DOHH2 (cell line): ENCODE measurements around the gene VSTM2L.

Experiments
- EZH2phosphoT487 ChIP-seq: fragments of 200-600 bp; sonication (generic); IDR thresholded peaks from 2 replicates; pipeline ENCODE4 v1.6.1; 2017; ENCODE audit warnings: borderline replicate concordance, mild to moderate bottlenecking, antibody characterized with exemption, low read length, moderate library complexity, mixed read lengths
- TF ChIP-seq, protein P1 (sequence below): fragments of 200-600 bp; sonication (generic); IDR thresholded peaks from one replicate; pipeline ENCODE4 v1.5.1; 2014; ENCODE audit warnings: antibody characterized with exemption, mild to moderate bottlenecking, low read depth, low read length; ENCODE audit not compliant: poor library complexity, severe bottlenecking

DNA sequence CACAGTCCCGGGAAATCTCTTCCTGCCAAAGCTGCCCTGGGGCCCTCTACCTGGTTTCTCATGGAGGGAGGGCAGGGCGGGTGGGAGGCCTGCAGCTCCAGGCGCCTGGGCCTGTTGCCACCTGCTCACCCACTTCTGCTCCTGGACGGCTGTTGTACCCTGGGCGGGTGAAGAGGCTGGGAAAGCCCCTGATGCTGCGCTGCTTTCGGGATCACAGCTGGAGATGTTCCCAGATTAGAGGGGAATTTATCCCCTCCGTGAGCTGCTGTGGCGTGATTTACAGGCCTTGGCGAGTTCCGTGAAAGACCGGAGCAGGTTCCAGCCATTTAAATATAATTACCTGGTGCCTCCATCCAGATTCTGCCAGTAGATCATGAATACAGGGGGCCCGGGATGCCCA lies 12.3 kb upstream of the VSTM2L start:
- TF ChIP-seq, protein P1, sequence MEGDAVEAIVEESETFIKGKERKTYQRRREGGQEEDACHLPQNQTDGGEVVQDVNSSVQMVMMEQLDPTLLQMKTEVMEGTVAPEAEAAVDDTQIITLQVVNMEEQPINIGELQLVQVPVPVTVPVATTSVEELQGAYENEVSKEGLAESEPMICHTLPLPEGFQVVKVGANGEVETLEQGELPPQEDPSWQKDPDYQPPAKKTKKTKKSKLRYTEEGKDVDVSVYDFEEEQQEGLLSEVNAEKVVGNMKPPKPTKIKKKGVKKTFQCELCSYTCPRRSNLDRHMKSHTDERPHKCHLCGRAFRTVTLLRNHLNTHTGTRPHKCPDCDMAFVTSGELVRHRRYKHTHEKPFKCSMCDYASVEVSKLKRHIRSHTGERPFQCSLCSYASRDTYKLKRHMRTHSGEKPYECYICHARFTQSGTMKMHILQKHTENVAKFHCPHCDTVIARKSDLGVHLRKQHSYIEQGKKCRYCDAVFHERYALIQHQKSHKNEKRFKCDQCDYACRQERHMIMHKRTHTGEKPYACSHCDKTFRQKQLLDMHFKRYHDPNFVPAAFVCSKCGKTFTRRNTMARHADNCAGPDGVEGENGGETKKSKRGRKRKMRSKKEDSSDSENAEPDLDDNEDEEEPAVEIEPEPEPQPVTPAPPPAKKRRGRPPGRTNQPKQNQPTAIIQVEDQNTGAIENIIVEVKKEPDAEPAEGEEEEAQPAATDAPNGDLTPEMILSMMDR, result no peak
- no peak for TF ChIP-seq EZH2phosphoT487
